Neuron (in vitro differentiated cells): Measurements from ENCODE around the gene NCF1.
"Not testable (repeated sequence)": the region's sequence is repeated elsewhere in the genome, so short reads cannot be mapped to it uniquely, and the experiment has no call there.

Source experiments
- H2AFZ ChIP-seq: one replicate; pipeline ENCODE4 v1.6.1; 2013; ENCODE audit warnings: low read depth, mild to moderate bottlenecking, inconsistent platforms, low read length, moderate library complexity
- H3K27me3 ChIP-seq: one replicate; pipeline ENCODE4 v1.6.1; 2013; ENCODE audit warnings: low read length; ENCODE audit not compliant: insufficient read depth
- H3K36me3 ChIP-seq: one replicate; pipeline ENCODE4 v1.6.1; 2013; ENCODE audit warnings: low read length; ENCODE audit not compliant: insufficient read depth
- H3K4me1 ChIP-seq: one replicate; pipeline ENCODE4 v1.6.1; 2013; ENCODE audit warnings: low read length; ENCODE audit not compliant: insufficient read depth
- H3K4me3 ChIP-seq: 2 replicates; pipeline ENCODE4 v1.5.1; 2013; ENCODE audit warnings: mild to moderate bottlenecking, low read length, moderate library complexity
- H3K9me3 ChIP-seq: one replicate; pipeline ENCODE4 v1.6.1; 2013; ENCODE audit warnings: low read length

Gene NCF1

DNA sequence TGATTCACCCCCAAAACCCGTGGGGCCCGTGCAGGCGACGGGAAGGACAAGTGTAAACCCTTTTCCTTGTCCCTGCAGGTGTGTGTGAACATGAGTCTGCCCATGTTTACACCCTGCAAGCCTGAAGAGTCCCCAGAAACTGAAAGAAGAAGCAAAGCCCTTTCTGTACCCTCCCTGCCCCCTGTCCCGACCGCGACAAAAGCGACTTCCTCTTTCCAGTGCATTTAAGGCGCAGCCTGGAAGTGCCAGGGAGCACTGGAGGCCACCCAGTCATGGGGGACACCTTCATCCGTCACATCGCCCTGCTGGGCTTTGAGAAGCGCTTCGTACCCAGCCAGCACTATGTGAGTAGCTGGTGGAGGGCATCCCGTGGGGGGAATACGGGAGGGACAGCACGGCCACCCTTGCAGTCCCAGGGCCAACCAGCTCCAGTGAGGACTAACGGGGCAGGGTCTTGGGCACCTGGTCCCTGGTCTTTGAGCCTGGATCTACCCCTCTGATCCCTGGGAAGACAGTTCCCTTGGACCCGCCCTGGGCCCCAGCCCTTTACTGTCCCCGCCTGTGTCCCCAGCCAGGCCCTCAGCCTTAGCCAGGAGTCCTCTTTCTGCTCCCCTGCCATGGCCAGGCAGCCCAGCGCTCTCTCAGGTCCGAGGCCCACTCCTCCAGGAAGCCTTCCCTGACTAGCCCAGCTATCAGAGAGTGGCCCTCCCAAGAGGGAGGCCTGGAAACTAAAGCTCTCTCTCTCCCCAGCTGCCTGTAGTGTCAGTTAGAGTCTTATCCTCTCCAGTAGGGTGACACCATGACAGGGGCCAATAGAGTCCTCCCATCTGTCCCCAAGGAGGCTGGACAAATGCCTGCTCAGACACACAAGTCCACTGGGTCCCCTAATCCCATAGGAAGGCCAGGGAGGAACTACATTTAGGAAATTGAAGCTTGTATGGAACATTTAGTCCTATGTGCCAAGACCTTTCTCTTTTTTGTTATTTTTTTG lies at the start of gene NCF1:
Gene NCF1, plus strand, starts transcription at position 252 of the 991 bp plus-strand sequence. Its CDS starts 21 bp downstream, at position 273.
- H3K4me1 ChIP-seq, H3K4me3 ChIP-seq, H2AFZ ChIP-seq, H3K27me3 ChIP-seq, H3K9me3 ChIP-seq, H3K36me3 ChIP-seq: not testable (repeated sequence)

DNA sequence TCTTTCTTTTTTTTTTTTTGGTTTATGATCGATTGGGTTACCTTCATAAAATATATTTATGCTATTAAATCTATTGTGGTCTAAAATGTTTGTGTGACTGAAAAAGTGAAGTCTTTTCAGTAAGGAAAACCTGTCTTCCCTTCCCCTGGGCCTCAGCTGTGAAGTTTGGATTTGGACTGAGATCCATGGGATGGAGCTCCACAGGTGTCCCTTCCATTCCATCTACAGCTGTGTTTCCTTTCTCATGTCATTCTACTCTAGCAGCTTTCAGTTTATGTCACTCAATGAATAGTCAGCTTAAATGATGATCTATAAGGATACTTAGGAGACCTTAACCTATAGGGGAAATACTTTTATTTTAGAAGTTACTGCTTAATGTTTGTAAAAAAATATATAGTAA lies 48.0 kb upstream of the NCF1 start:
- Histone ChIP-seq H3K4me3 (no peak overlapping the region), H3K27me3 (no peaks in the 10 kb centered on the region), H3K9me3 (no peaks in the 10 kb centered on the region), H3K36me3 (peaks cover 44% of the 10 kb centered on the region), H2AFZ (no peak overlapping the region), H3K4me1 (no peaks in the 10 kb centered on the region)

DNA sequence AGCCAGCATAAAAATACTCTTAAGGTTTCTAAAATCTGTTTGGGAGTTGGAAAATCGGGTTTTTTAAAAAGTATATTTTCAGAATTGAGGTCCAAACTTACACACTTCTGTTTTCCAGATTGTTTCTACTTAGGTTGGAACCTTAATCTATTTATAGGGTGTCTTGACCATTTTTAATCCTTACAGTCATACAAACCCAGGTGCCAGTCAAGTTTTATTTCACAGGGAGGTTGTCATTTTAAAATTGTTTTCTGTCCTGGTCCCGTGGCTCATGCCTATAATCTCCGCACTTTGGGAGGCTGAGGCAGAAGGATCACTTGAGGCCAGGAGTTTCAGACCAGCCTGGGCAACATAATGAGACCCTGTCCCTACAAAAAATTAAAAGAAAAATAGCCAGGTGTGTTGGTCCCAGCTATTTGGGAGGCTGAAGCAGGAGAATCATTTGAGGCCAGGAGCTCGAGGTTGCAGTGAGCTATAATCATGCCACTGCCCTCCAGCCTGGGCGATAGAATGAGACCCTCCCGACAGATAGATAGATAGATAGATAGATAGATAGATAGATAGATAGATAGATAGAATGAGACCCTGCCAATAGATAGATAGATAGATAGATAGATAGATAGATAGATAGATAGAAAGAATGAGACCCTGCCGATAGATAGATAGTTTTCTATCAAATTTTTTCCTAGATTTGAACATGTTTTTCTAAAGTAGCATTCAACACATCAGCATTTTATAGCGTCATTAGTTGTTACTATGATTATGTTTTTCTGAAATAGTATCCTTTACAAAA lies 47.3 kb upstream of the NCF1 start:
- H3K4me1 ChIP-seq, result no peaks in the 10 kb centered on the region
- peaks cover 39% of the 10 kb centered on the region for H3K36me3 ChIP-seq
- H3K27me3 ChIP-seq, result no peaks in the 10 kb centered on the region
- H3K9me3 ChIP-seq, result no peaks in the 10 kb centered on the region
- H2AFZ ChIP-seq, result no peak overlapping the region
- no peak overlapping the region for H3K4me3 ChIP-seq

DNA sequence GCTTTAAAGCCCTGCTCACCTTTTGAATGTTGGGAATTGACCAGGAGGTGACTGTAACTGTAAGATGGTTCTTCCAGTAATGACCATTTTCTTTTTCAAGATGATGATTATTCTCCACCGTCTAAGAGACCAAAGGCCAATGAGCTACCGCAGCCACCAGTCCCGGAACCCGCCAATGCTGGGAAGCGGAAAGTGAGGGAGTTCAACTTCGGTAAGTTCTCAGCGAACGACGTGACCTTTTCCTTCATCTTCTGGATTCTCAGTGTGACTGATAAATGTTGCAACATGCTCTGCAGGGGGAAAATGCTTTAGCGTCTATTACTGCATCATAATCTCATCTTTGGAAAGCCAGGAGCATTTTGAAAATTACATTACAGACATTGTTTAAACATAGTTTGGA lies 45.1 kb upstream of the NCF1 start:
- H3K4me1 ChIP-seq, H2AFZ ChIP-seq, H3K4me3 ChIP-seq, H3K27me3 ChIP-seq, H3K9me3 ChIP-seq: not testable (repeated sequence)
- peaks cover 25% of the 10 kb centered on the region for H3K36me3 ChIP-seq

DNA sequence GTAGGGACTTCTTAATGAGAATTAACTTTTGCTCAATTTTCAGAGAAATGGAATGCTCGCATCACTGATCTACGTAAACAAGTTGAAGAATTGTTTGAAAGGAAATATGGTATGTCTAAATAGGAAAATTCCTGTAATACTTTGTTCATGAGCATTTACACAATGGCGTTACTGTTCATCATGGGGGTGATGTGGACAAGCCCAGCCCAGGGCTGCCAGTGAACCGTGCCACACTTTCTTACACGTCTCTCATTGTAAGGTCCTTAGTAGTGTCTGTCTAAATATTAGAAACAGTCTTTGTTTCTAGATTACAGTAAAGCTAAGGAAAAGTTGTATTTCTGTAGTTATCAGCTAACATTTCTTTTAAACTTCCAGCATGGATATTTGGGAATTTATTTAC lies 43.6 kb upstream of the NCF1 start:
- H3K4me3 ChIP-seq, H2AFZ ChIP-seq, H3K9me3 ChIP-seq, H3K27me3 ChIP-seq, H3K4me1 ChIP-seq: not testable (repeated sequence)
- H3K36me3 ChIP-seq, result peaks cover 20% of the 10 kb centered on the region

DNA sequence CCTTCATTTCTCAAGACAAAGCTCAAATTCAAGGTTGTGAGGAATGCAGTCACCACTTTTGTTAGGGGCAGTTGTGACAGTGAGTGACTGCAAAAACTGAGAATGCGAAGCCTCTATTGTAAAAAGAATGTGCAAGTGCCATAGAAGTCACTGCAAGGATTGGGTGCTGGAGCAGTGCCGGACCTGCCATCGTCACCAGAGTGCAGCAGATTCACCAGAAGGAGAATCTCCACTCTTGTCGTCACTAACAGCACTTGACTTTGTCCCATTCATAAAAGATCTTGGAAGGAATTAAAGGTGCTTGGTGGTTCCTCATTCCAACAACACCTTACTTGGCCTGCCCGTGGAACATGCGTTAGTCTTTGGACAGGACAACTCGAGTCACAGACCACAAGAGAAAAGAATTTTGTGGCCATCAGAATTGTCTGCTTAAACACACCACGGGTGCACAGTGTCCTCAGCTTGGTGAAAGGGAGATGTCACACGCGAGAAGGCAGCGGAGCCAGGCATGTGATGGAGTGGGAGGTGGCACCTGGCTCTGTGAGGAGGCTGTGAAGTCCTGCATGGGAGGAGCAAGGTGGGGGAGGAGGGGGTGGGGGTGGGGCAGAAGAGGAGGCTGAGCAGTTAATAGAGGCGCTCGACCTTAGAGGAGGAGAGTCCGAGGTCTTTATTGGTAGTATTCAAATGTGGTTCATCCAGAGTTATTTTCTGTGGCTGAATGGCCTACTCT lies 33.7 kb upstream of the NCF1 start:
- not testable (repeated sequence) for H3K4me1 ChIP-seq, H3K4me3 ChIP-seq, H2AFZ ChIP-seq, H3K9me3 ChIP-seq, H3K36me3 ChIP-seq, H3K27me3 ChIP-seq

DNA sequence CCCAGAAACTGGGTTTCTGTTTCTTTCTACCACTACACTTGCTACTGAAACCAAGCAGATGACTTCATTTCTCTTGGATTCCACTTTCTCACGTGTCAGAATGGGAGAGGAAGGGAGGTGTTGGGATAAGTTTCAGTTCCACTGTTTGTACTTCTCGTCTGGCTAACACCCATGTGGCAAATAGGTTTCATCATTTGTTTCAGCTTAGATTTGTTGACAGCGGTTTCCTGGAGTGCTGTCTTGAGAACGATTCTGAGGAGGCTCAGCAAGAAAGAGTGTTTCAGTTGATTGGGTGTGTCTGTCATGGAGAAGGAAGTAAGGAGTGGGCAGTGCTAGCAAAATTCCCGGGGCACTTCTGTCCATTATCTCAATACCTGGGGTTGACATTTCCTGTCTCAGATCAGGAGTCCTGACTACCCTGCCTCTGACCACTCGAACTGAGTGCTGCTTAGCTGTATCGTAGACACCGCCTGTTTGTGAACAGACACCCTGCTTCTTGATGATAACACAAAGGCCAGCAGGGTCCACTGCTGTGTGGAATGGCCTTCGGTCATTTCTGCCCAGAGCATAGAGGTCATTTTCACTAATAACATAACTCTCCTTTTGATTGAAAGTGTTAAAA lies 29.8 kb upstream of the NCF1 start:
- not testable (repeated sequence) for H3K4me3 ChIP-seq, H3K4me1 ChIP-seq, H3K27me3 ChIP-seq, H3K36me3 ChIP-seq, H2AFZ ChIP-seq, H3K9me3 ChIP-seq

DNA sequence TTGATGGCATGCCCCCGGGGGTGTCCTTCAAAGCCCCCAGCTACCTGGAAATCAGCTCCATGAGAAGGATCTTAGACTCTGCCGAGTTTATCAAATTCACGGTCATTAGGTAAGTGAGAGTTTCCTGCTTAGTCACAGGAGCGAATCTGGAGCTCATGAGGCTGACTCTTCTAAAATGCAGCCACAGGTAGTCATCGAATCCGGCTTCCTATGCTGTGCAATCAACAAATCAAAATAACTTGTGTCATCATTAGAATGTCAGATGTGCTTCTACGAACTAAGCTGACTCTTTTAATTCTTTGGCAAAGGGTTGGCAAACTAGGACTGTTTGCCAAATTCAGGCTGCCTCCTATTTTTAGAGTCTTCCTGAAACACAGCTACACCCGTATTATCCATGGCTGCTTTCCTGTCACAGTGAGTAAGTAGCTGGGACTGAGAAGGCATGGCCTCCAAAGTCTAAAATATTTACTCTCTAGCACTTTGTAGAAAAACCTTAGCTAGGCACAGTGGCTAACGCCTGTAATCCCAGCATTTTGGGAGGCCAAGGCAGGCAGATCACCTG lies 19.8 kb upstream of the NCF1 start:
- H3K36me3 ChIP-seq, H3K27me3 ChIP-seq, H3K4me3 ChIP-seq, H3K4me1 ChIP-seq, H2AFZ ChIP-seq, H3K9me3 ChIP-seq: not testable (repeated sequence)

DNA sequence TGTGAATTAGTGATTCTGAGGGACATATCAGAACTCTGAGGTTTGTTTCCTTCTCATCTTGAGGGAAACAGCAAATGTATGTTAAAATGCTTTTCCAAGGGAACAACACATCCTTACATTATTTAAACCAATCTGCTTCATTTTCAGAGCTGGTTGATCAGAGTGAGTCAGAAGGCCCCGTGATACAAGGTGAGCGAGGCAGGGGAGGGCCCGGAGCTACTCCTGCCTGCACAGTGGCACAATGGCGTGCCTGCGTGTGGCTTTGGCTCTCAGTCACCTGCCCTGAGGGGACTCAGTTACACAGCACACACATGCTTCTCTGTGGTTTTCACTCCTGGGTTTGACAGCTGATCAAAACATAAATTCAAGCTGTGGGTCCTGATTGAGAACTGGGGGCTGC lies 17.1 kb upstream of the NCF1 start:
- not testable (repeated sequence) for H3K27me3 ChIP-seq, H3K4me3 ChIP-seq, H3K36me3 ChIP-seq, H2AFZ ChIP-seq, H3K4me1 ChIP-seq, H3K9me3 ChIP-seq

DNA sequence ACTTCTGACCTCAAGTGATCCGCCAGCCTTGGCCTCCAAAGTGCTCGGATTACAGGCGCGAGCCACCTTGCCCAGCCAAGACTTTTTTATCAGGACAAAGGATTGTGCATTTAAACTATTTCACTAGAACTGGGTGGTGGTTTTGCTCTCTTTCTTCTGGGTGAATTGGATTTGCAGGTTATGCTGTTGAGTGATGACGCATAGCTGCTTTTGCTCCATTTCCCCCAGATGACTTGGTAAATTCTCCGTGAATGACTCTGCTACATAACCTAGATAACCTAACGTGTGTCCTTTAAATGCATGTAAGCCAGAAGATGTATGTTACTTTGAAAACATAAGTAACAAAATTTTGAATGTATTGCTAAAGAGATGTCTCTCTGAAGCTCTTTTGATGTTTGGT lies 15.5 kb upstream of the NCF1 start:
- H3K9me3 ChIP-seq, H3K36me3 ChIP-seq, H3K27me3 ChIP-seq, H2AFZ ChIP-seq, H3K4me1 ChIP-seq, H3K4me3 ChIP-seq: not testable (repeated sequence)

DNA sequence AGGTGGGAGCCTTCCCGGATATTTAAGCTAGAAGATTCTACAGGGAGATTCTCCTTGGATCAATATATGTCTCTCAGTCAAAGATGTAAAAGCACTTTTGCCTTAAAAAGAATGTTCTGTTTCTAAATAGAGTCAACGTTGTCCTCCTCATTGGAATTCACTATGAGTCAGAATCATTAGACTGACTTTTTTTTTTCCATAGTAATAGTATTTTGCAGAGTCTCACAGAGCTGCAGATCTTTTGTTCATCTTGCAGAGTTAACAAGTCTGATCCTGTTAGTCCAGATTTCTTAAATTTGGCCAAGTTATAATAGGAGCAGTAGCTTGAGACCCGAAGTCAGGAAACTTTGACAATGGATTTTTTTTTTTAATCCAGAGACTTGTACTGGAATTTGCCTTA lies 14.8 kb upstream of the NCF1 start:
- H3K27me3 ChIP-seq, H3K36me3 ChIP-seq, H3K4me3 ChIP-seq: not testable (repeated sequence)

DNA sequence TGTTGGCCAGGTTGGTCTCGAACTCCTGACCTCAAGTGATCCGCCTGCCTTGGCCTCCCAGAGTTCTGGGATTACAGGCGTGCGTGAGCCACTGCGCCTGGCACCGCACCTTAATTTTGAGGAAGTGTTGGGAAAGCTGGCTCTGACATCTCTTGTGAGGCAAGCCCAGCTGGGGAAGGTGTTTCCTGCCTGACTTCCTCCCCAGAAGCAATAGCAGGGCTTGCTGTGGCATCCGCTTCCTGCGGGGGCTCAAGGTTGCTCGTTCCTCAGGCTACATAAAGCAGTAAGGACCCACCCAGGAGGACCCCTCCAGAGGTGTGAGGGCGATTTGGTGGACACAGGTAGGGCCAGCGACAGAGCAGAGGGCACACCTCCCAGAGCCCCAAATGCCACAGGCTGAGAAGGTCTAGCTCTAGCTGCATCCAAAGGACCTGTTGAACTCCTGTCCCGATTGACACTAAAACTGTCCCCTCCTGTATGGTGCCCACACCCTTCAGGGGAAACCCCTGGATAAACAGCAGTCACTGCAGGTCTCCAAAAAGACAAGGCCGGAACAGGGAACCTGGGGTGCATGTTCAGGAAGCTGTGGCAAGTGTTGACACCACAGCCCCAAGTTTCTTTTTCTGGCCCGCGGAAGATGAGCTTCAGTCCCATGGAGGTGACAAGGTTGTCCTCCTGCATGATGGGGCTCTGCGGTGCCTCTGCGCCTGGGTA lies 8.4 kb upstream of the NCF1 start:
- not testable (repeated sequence) for H3K4me3 ChIP-seq, H3K4me1 ChIP-seq, H3K9me3 ChIP-seq, H2AFZ ChIP-seq, H3K36me3 ChIP-seq, H3K27me3 ChIP-seq

More for the DNA sequence above, 14.8 kb upstream of the NCF1 start:
- not testable (repeated sequence) for H2AFZ ChIP-seq, H3K4me1 ChIP-seq, H3K9me3 ChIP-seq
